Prostate gland (tissue), 2 donors: Measurements from ENCODE around the gene PRPF38B. TPM values are rescaled to one million over a fixed set of nuclear protein-coding genes. Genes with fewer than 3 reads are reported as not detected.
"Not testable (repeated sequence)": the region's sequence is repeated elsewhere in the genome, so short reads cannot be mapped to it uniquely, and the experiment has no call there.

ENCODE experiments used
- DNase-seq: peaks from one replicate; pipeline ENCODE4 v3.0.0-alpha.2; 2019; ENCODE audit warnings: low spot score
- H3K27ac ChIP-seq, 2 donors: fragments of 200-600 bp; sonication (generic); 2 replicates each; pipeline ENCODE4 v1.5.1; 2017 to 2019
- H3K27me3 ChIP-seq: fragments of 200-600 bp; sonication (generic); replicated peaks from 2 replicates; pipeline ENCODE4 v1.5.1; 2019; ENCODE audit not compliant: insufficient read depth
- H3K36me3 ChIP-seq, 2 donors: fragments of 200-600 bp; sonication (generic); 1 replicate in 1 of 2; 2 replicates in 1 of 2; pipeline versions ENCODE4 v1.5.1 to v1.8.1; 2017 to 2019
- H3K4me1 ChIP-seq: fragments of 200-600 bp; sonication (generic); replicated peaks from 2 replicates; pipeline ENCODE4 v1.5.1; 2019
- H3K4me3 ChIP-seq, 2 donors: fragments of 200-600 bp; sonication (generic); 2 replicates each; pipeline ENCODE4 v1.5.1; 2017 to 2019
- H3K9me3 ChIP-seq: fragments of 200-600 bp; sonication (generic); 2 replicates; pipeline ENCODE4 v1.5.1; 2017
- POLR2A ChIP-seq: fragments of 450-650 bp; IDR thresholded peaks from one replicate; pipeline ENCODE4 v1.6.1; 2016; ENCODE audit warnings: antibody characterized with exemption, mild to moderate bottlenecking
- POLR2AphosphoS5 ChIP-seq: sonication (generic); formaldehyde crosslinking; IDR thresholded peaks from one replicate; pipeline ENCODE4 v1.6.1; 2017; ENCODE audit warnings: antibody characterized with exemption
- WGBS: methylation state at CpG from one replicate; pipeline ENCODE4 v1.1.5; 2018; 5-methylcytosine and 5-hydroxymethylcytosine counted together
- intact Hi-C: fragments of 100-400 bp; cut with DNase I; formaldehyde crosslinking; loops from one replicate; pipeline ENCODE4 v1.14.2; 2022
- total RNA-seq, 2 donors: library from RNA; depleted of rRNA; stranded (reverse); fragments of >200 nt; gene quantifications; one replicate each; pipeline ENCODE4 v1.1.0, GENCODE V29; 2016
- TF ChIP-seq, protein P1 (sequence below), 4 experiments: fragments of 200-600 bp in 2 of 4; fragments of 450-650 bp in 2 of 4; sonication (generic) in 2 of 4; IDR thresholded peaks; 1 replicate in 3 of 4; 2 replicates in 1 of 4; pipeline ENCODE4 v1.5.1; 2016 to 2019; ENCODE audit warnings: antibody characterized with exemption in 4 of 4, mild to moderate bottlenecking in 2 of 4, moderate library complexity in 2 of 4

PRPF38B gene
- total RNA-seq, 2 donors from 2014 or later = 18.9 to 24.2 TPM

DNA sequence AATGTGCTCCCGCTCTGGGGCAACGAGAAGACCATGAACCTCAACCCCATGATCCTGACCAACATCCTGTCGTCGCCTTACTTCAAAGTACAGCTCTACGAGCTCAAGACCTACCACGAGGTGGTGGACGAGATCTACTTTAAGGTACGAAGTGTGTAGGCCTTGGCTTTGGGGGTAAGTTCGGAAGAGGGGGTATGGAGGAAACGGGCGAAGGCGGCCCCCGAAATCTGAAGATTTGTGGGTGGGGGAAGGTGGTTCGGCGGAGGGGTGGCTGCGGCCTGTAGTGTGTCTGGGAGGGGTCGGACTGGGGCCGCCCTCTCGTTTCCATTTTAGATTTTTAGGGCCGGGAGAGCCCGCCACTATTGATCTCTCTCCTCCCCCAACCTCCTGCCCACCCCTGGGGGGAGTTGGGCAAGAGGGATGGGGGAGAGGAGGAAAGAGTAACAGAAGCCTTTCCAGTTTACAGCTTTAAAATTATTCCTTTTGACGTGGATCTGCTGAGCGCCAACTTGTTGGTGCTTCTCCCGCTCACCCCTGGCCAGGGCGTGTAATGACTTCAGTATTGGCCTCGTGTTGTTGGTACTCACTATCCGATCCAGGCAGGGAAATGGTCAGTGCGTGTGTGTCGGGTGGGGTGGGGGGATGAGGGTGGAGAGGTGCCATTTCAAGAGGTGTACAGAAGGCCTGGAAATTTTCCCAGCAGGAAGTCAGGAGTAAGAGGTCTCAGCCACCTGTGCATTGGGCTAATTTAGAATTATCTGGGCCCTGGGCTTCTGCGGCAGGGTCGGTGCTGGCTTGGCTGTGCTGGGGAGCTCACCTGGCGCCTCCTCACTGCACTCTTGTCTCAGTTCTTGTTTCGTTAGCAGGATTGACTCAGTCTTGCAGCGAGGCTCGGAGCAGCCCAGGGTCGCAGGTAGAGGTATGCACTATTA is 880 bp downstream of the PRPF38B start:
- peak; percentile 42 for DNase-seq
- WGBS = under 1% methylated on average over 36 of the region's 36 CpGs
- Histone ChIP-seq H3K4me3 (peak overlapping the region; percentile 76 to 84), H3K27me3 (no peaks in the 10 kb centered on the region), H3K9me3 (no peaks in the 10 kb centered on the region), H3K36me3 (peaks cover 0 to 3% of the 10 kb centered on the region in 2 donors), H3K4me1 (no peaks in the 10 kb centered on the region), H3K27ac (peak overlapping the region; percentile 98 to 99)
- intact Hi-C loops = loop anchor here (5.0 to 10.0 kb wide), 2 partner anchors 52 to 134 kb away; partner anchors contain the start of gene STXBP3
- TF ChIP-seq, protein P1, sequence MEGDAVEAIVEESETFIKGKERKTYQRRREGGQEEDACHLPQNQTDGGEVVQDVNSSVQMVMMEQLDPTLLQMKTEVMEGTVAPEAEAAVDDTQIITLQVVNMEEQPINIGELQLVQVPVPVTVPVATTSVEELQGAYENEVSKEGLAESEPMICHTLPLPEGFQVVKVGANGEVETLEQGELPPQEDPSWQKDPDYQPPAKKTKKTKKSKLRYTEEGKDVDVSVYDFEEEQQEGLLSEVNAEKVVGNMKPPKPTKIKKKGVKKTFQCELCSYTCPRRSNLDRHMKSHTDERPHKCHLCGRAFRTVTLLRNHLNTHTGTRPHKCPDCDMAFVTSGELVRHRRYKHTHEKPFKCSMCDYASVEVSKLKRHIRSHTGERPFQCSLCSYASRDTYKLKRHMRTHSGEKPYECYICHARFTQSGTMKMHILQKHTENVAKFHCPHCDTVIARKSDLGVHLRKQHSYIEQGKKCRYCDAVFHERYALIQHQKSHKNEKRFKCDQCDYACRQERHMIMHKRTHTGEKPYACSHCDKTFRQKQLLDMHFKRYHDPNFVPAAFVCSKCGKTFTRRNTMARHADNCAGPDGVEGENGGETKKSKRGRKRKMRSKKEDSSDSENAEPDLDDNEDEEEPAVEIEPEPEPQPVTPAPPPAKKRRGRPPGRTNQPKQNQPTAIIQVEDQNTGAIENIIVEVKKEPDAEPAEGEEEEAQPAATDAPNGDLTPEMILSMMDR (IDR thresholded peaks at IDR 0.05) = peak in 1 of 4 experiments; percentile 10
- TF ChIP-seq POLR2AphosphoS5 (no peak), POLR2A (no peak)

GRCh38 chr1:108695535-108695934 is 3.4 kb downstream of the PRPF38B start:
- Histone ChIP-seq H3K27me3 (no peaks in the 10 kb centered on the region), H3K9me3 (no peaks in the 10 kb centered on the region), H3K36me3 (peaks cover 0 to 5% of the 10 kb centered on the region in 2 donors), H3K27ac (no peak overlapping the region), H3K4me1 (no peaks in the 10 kb centered on the region), H3K4me3 (no peak overlapping the region)
- TF ChIP-seq POLR2A = no peak
- intact Hi-C loops = loop anchor here (10.0 kb wide), 1 partner anchor 49 kb away; the partner anchor contains the start of gene STXBP3
- no peak for DNase-seq
- 73% methylated on average over 5 of the region's 5 CpGs for WGBS

- Histone ChIP-seq H3K9me3 (no peaks in the 10 kb centered on the region), H3K27ac (peak overlapping the region in 1 of 2 donors; percentile 21), H3K4me1 (peaks cover under 1% of the 10 kb centered on the region), H3K27me3 (no peaks in the 10 kb centered on the region), H3K36me3 (peaks cover 0 to 5% of the 10 kb centered on the region in 2 donors), H3K4me3 (no peak overlapping the region)
- 68% methylated on average over 22 of the region's 22 CpGs for WGBS
- intact Hi-C loops = loop anchor here (10.0 kb wide), 1 partner anchor 45 kb away; the partner anchor contains the start of gene STXBP3
- TF ChIP-seq POLR2AphosphoS5 = no peak
- TF ChIP-seq, protein P1 (IDR thresholded peaks at IDR 0.05) = no peak
- no peak for TF ChIP-seq POLR2A
- DNase-seq = no peak
These were observed 7.5 kb downstream of the PRPF38B start for GRCh38 chr1:108699375-108700332.

GRCh38 chr1:108701176-108701849 is 9.2 kb downstream of the PRPF38B start:
- Histone ChIP-seq H3K4me1 (peaks cover 5% of the 10 kb centered on the region), H3K9me3 (no peaks in the 10 kb centered on the region), H3K36me3 (peaks cover 0 to 5% of the 10 kb centered on the region in 2 donors), H3K27me3 (no peaks in the 10 kb centered on the region), H3K4me3 (no peak overlapping the region), H3K27ac (no peak overlapping the region)
- DNase-seq = no peak
- 76% methylated on average over 5 of the region's 5 CpGs for WGBS
- intact Hi-C loops = no loop called here
- no peak for TF ChIP-seq POLR2A
- TF ChIP-seq, protein P1 (IDR thresholded peaks at IDR 0.05) = no peak
- TF ChIP-seq POLR2AphosphoS5 = no peak

- H3K27me3 ChIP-seq, H3K9me3 ChIP-seq, H3K4me1 ChIP-seq, H3K27ac ChIP-seq, H3K36me3 ChIP-seq, H3K4me3 ChIP-seq, intact Hi-C loops, DNase-seq: not testable (repeated sequence)
- WGBS = 87% methylated on average over 6 of the region's 6 CpGs
These were observed 10.0 kb downstream of the PRPF38B start for GRCh38 chr1:108702109-108702508.
